Trophoblast cell (in vitro differentiated cells and primary cell): ENCODE measurements around the gene OR2T29.
"Not testable (repeated sequence)": the region's sequence is repeated elsewhere in the genome, so short reads cannot be mapped to it uniquely, and the experiment has no call there.

Experiments used
- DNase-seq, 2 donors: peaks; one replicate each; pipeline ENCODE4 v3.0.0-alpha.2; 2016
- H2AFZ ChIP-seq: 2 replicates; pipeline ENCODE4 v1.6.1; 2013; ENCODE audit warnings: low read length, moderate library complexity, mild to moderate bottlenecking; ENCODE audit not compliant: insufficient read depth, poor library complexity
- H2AK5ac ChIP-seq: 2 replicates; pipeline ENCODE4 v1.6.1; 2013; ENCODE audit warnings: mild to moderate bottlenecking, low read length
- H2BK120ac ChIP-seq: 2 replicates; pipeline ENCODE4 v1.6.1; 2013; ENCODE audit warnings: low read length, mild to moderate bottlenecking, moderate library complexity; ENCODE audit not compliant: insufficient read depth, poor library complexity
- H2BK12ac ChIP-seq: 2 replicates; pipeline ENCODE4 v1.6.1; 2013; ENCODE audit warnings: mild to moderate bottlenecking, low read length, moderate library complexity
- H2BK5ac ChIP-seq: 2 replicates; pipeline ENCODE4 v1.6.1; 2013; ENCODE audit warnings: low read length, low read depth, moderate library complexity, mild to moderate bottlenecking; ENCODE audit not compliant: poor library complexity
- H3K14ac ChIP-seq: 2 replicates; pipeline ENCODE4 v1.6.1; 2013; ENCODE audit warnings: mild to moderate bottlenecking, low read length
- H3K18ac ChIP-seq: 2 replicates; pipeline ENCODE4 v1.6.1; 2013; ENCODE audit warnings: mild to moderate bottlenecking, low read length
- H3K23ac ChIP-seq: 2 replicates; pipeline ENCODE4 v1.6.1; 2013; ENCODE audit warnings: low read length
- H3K27ac ChIP-seq: 2 replicates; pipeline ENCODE4 v1.5.1; 2013; ENCODE audit warnings: low read depth, mild to moderate bottlenecking, inconsistent platforms, low read length, moderate library complexity
- H3K27me3 ChIP-seq: 2 replicates; pipeline ENCODE4 v1.6.1; 2013; ENCODE audit warnings: inconsistent platforms, mild to moderate bottlenecking, low read length, moderate library complexity; ENCODE audit not compliant: insufficient read depth
- H3K36me3 ChIP-seq, 2 experiments: 1 replicate in 1 of 2; 2 replicates in 1 of 2; pipeline ENCODE4 v1.6.1; 2013; ENCODE audit warnings: low read length in 2 of 2, mild to moderate bottlenecking in 2 of 2, moderate library complexity in 1 of 2; ENCODE audit not compliant: insufficient read depth in 2 of 2, control insufficient read depth in 1 of 2
- H3K4ac ChIP-seq: 2 replicates; pipeline ENCODE4 v1.6.1; 2013; ENCODE audit warnings: low read depth, mild to moderate bottlenecking, low read length, moderate library complexity
- H3K4me1 ChIP-seq, 2 experiments: 1 replicate in 1 of 2; 2 replicates in 1 of 2; pipeline ENCODE4 v1.6.1; 2013; ENCODE audit warnings: low read length in 2 of 2, mild to moderate bottlenecking in 2 of 2, moderate library complexity in 1 of 2; ENCODE audit not compliant: insufficient read depth in 2 of 2, control insufficient read depth in 1 of 2
- H3K4me2 ChIP-seq: 2 replicates; pipeline ENCODE4 v1.6.1; 2013; ENCODE audit warnings: inconsistent platforms, mild to moderate bottlenecking, low read length, moderate library complexity
- H3K4me3 ChIP-seq: 2 replicates; pipeline ENCODE4 v1.5.1; 2013; ENCODE audit warnings: mild to moderate bottlenecking, low read depth, low read length, inconsistent platforms
- H3K79me1 ChIP-seq: one replicate; pipeline ENCODE4 v1.6.1; 2013; ENCODE audit warnings: low read length
- H3K79me2 ChIP-seq: 2 replicates; pipeline ENCODE4 v1.6.1; 2013; ENCODE audit warnings: low read length, mild to moderate bottlenecking; ENCODE audit not compliant: control insufficient read depth, insufficient read depth, poor library complexity
- H3K9ac ChIP-seq: 2 replicates; pipeline ENCODE4 v1.6.1; 2013; ENCODE audit warnings: mild to moderate bottlenecking, low read length
- H3K9me3 ChIP-seq: 2 replicates; pipeline ENCODE4 v1.6.1; 2013; ENCODE audit warnings: low read depth, mild to moderate bottlenecking, control low read depth, inconsistent platforms, low read length; ENCODE audit not compliant: insufficient read depth
- H4K12ac ChIP-seq: 2 replicates; pipeline ENCODE4 v1.6.1; 2013; ENCODE audit warnings: low read depth, mild to moderate bottlenecking, low read length, moderate library complexity
- H4K8ac ChIP-seq: 2 replicates; pipeline ENCODE4 v1.6.1; 2013; ENCODE audit warnings: low read depth, mild to moderate bottlenecking, low read length, moderate library complexity
- H4K91ac ChIP-seq: one replicate; pipeline ENCODE4 v1.6.1; 2013; ENCODE audit warnings: low read depth, mild to moderate bottlenecking, low read length, moderate library complexity
- WGBS: extraction: QIAGEN DNeasy Blood & Tissue Kit; methylation state at CpG from one replicate; pipeline ENCODE4 v1.1.7; 2013; ENCODE audit warnings: missing lambda C conversion rate; ENCODE audit not compliant: insufficient read length, insufficient coverage; ENCODE audit errors: extremely low coverage; 5-methylcytosine and 5-hydroxymethylcytosine counted together

Gene OR2T29

GRCh38 chr1:248569049-248569448 is 6.5 kb upstream of the OR2T29 start:
- H3K27ac ChIP-seq, H3K27me3 ChIP-seq, H3K18ac ChIP-seq, H3K9ac ChIP-seq, H3K4me3 ChIP-seq, H4K8ac ChIP-seq, H2BK5ac ChIP-seq, H3K79me1 ChIP-seq, H4K91ac ChIP-seq, H4K12ac ChIP-seq, H3K9me3 ChIP-seq, H3K4me1 ChIP-seq, H3K4ac ChIP-seq, H3K4me2 ChIP-seq, H2BK120ac ChIP-seq, H3K23ac ChIP-seq, H2AFZ ChIP-seq, DNase-seq, H3K36me3 ChIP-seq, H2AK5ac ChIP-seq, H2BK12ac ChIP-seq, H3K79me2 ChIP-seq, H3K14ac ChIP-seq: not testable (repeated sequence)
- no CpG with 5 or more reads among the region's 2 CpGs for WGBS

GRCh38 chr1:248565530-248566373 is 3.2 kb upstream of the OR2T29 start:
- H4K12ac ChIP-seq, H3K27ac ChIP-seq, H3K9ac ChIP-seq, H3K18ac ChIP-seq, H2BK12ac ChIP-seq, H3K4me2 ChIP-seq, DNase-seq, H2AK5ac ChIP-seq, H2BK5ac ChIP-seq, H3K4ac ChIP-seq, H2AFZ ChIP-seq, H3K14ac ChIP-seq, H3K9me3 ChIP-seq, H3K4me3 ChIP-seq, H3K79me1 ChIP-seq, H3K27me3 ChIP-seq, H3K4me1 ChIP-seq, H2BK120ac ChIP-seq, H3K79me2 ChIP-seq, H4K91ac ChIP-seq, H3K36me3 ChIP-seq, H3K23ac ChIP-seq, H4K8ac ChIP-seq: not testable (repeated sequence)
- WGBS, result no CpG with 5 or more reads among the region's 11 CpGs

- not testable (repeated sequence) for H3K27ac ChIP-seq, H3K79me2 ChIP-seq, H3K4me2 ChIP-seq, H3K9me3 ChIP-seq, H2BK12ac ChIP-seq, DNase-seq, H3K36me3 ChIP-seq, H2AK5ac ChIP-seq, H3K27me3 ChIP-seq, H4K12ac ChIP-seq, H3K4me3 ChIP-seq, H3K14ac ChIP-seq, H3K79me1 ChIP-seq, H4K91ac ChIP-seq, H3K4me1 ChIP-seq, H3K23ac ChIP-seq, H3K9ac ChIP-seq, H2BK120ac ChIP-seq, H2BK5ac ChIP-seq, H3K4ac ChIP-seq, H4K8ac ChIP-seq, H3K18ac ChIP-seq, H2AFZ ChIP-seq
- WGBS, result no CpG with 5 or more reads among the region's 6 CpGs
Measured at GRCh38 chr1:248551027-248551426, 11.5 kb downstream of the OR2T29 start.

GRCh38 chr1:248547383-248547782 is 15.2 kb downstream of the OR2T29 start:
- H3K9me3 ChIP-seq, H3K4me3 ChIP-seq, H2BK5ac ChIP-seq, H4K91ac ChIP-seq, H4K8ac ChIP-seq, H3K79me1 ChIP-seq, H3K4me2 ChIP-seq, DNase-seq, H2AK5ac ChIP-seq, H2BK120ac ChIP-seq, H4K12ac ChIP-seq, H3K23ac ChIP-seq, H3K9ac ChIP-seq, H3K27me3 ChIP-seq, H3K27ac ChIP-seq, H2BK12ac ChIP-seq, H3K14ac ChIP-seq, H3K4ac ChIP-seq, H2AFZ ChIP-seq, H3K18ac ChIP-seq, H3K4me1 ChIP-seq, H3K36me3 ChIP-seq, H3K79me2 ChIP-seq: not testable (repeated sequence)
- no CpG with 5 or more reads among the region's 2 CpGs for WGBS
